Loucy (cell line): ENCODE measurements around the gene GMPPA.

ENCODE experiments used
- H2AFZ ChIP-seq: fragments of 200-600 bp; sonication (generic); 2 replicates; pipeline ENCODE4 v1.6.0; 2016; ENCODE audit warnings: antibody characterized with exemption, mild to moderate bottlenecking, low read length, moderate library complexity
- H3F3A ChIP-seq: fragments of 200-600 bp; 2 replicates; pipeline ENCODE4 v1.6.0; 2016; ENCODE audit warnings: antibody characterized with exemption, low read depth, mild to moderate bottlenecking
- H3K27me3 ChIP-seq: fragments of 200-600 bp; sonication (generic); 2 replicates; pipeline ENCODE4 v1.6.1; 2014; ENCODE audit warnings: low read length, mild to moderate bottlenecking; ENCODE audit not compliant: insufficient read depth, poor library complexity, severe bottlenecking
- H3K36me3 ChIP-seq: fragments of 200-600 bp; sonication (generic); 2 replicates; pipeline ENCODE4 v1.6.1; 2016; ENCODE audit warnings: low read length; ENCODE audit not compliant: insufficient read depth
- H3K4me1 ChIP-seq: fragments of 200-600 bp; sonication (generic); 2 replicates; pipeline ENCODE4 v1.5.1; 2014; ENCODE audit warnings: low read length, mild to moderate bottlenecking; ENCODE audit not compliant: insufficient read depth, poor library complexity, severe bottlenecking
- H3K4me2 ChIP-seq: fragments of 200-600 bp; sonication (generic); 2 replicates; pipeline ENCODE4 v1.6.0; 2014; ENCODE audit warnings: antibody characterized with exemption, low read length, low read depth, mild to moderate bottlenecking; ENCODE audit not compliant: poor library complexity, severe bottlenecking
- H3K4me3 ChIP-seq: fragments of 200-600 bp; sonication (generic); 2 replicates; pipeline ENCODE4 v1.5.1; 2014; ENCODE audit warnings: low read length, mild to moderate bottlenecking, mixed read lengths; ENCODE audit not compliant: poor library complexity, severe bottlenecking
- H3K79me2 ChIP-seq: fragments of 200-600 bp; sonication (generic); 2 replicates; pipeline ENCODE4 v1.6.1; 2014; ENCODE audit warnings: low read length; ENCODE audit not compliant: insufficient read depth
- H3K9ac ChIP-seq: fragments of 200-600 bp; sonication (generic); 2 replicates; pipeline ENCODE4 v1.6.0; 2014; ENCODE audit warnings: mild to moderate bottlenecking, low read depth, low read length, moderate library complexity; ENCODE audit not compliant: poor library complexity, severe bottlenecking
- H3K9me2 ChIP-seq: fragments of 200-600 bp; sonication (generic); replicated peaks from 2 replicates; pipeline ENCODE4 v1.6.1; 2016; ENCODE audit warnings: low read depth, low read length, mixed read lengths
- H3K9me3 ChIP-seq: fragments of 200-600 bp; sonication (generic); 2 replicates; pipeline ENCODE4 v1.6.1; 2014; ENCODE audit warnings: mild to moderate bottlenecking, antibody characterized with exemption, low read length, low read depth; ENCODE audit not compliant: insufficient read depth
- H4K20me1 ChIP-seq: fragments of 200-600 bp; sonication (generic); 2 replicates; pipeline ENCODE4 v1.6.0; 2014; ENCODE audit warnings: antibody characterized with exemption, low read length, mild to moderate bottlenecking; ENCODE audit not compliant: insufficient read depth, poor library complexity, severe bottlenecking
- CTCF ChIP-seq: fragments of 200-600 bp; sonication (generic); conservative IDR thresholded peaks from 2 replicates; pipeline ENCODE4 v1.5.1; 2014; ENCODE audit warnings: mild to moderate bottlenecking, antibody characterized with exemption, low read length
- EZH2phosphoT487 ChIP-seq: fragments of 200-600 bp; IDR thresholded peaks from 2 replicates; pipeline ENCODE4 v1.6.1; 2018; ENCODE audit warnings: antibody characterized with exemption, mild to moderate bottlenecking, moderate library complexity, borderline replicate concordance

The GMPPA gene

DNA sequence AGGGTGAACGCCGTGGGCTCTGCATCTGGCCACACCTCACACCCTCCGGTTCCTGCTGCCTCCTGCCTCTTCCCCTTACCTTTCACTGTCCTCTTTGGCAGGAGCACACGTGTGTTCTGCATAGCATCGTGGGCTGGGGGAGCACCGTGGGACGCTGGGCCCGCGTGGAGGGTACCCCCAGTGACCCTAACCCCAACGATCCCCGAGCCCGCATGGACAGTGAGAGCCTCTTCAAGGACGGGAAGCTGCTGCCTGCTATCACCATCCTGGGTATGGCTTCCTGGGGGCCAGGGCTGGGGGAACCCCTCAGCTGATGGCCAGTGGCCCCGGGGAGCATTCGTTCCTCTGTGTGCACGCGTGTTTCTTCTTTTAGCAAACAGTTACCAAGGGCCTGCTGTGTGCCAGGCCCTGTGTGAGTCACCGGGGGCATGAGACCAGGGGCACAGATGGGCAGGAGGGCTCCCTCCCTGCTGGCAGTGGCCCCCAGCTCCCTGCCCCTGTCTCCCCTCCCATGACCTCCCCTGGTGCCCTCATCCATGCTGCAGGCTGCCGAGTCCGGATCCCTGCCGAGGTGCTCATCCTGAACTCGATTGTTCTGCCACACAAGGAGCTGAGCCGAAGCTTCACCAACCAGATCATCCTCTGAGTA is 7.6 kb downstream of the GMPPA start:
- Histone ChIP-seq H3K9me3 (no peaks in the 10 kb centered on the region), H3K79me2 (no peaks in the 10 kb centered on the region), H3K9me2 (no peaks in the 10 kb centered on the region), H3K36me3 (no peaks in the 10 kb centered on the region), H3K27me3 (no peaks in the 10 kb centered on the region), H3K4me3 (no peak overlapping the region), H2AFZ (no peak overlapping the region), H4K20me1 (no peaks in the 10 kb centered on the region), H3F3A (no peaks in the 10 kb centered on the region), H3K4me2 (no peak overlapping the region), H3K9ac (no peak overlapping the region), H3K4me1 (no peaks in the 10 kb centered on the region)
- TF ChIP-seq CTCF = no peak
- TF ChIP-seq EZH2phosphoT487 = no peak

DNA sequence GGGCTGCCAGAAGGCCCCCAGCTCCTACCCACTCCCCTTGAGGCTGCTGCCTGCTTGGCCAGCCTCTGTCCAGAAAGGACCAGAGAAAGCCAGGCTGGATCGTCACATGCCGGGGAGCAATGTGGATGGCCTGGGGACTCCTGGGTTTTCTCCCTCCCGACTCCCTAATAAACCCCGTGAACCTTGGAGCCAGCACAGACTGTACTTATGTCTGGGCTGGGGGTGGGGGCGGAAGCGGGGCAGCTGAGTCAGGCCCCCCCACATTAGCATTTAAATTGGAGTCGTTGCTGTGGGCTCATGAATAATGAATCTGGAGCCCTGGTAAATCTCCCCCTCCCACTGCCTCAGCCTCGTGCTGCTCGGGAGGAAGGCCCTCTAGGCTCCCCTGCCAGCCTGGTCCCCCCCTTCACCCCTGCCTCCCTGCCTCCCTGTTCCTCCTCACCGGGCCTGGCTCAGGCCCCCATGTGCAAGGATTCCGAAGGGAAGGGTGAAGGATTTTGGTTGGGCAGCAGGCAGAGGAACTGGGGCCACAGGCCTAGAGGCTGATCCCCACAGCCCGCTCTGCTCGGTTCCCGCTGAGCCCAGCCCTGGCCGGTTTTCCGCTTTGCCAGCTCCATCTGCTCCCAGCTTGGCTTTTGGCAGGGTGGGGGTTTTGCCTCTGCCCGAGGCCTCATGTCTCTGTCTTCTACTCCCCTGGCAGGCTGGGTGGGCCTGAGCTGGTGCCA is 8.3 kb downstream of the GMPPA start:
- no peaks in the 10 kb centered on the region for H3K4me1 ChIP-seq
- no peak overlapping the region for H2AFZ ChIP-seq
- no peaks in the 10 kb centered on the region for H3F3A ChIP-seq
- no peak for TF ChIP-seq CTCF
- TF ChIP-seq EZH2phosphoT487 = no peak
- H3K9me2 ChIP-seq = no peaks in the 10 kb centered on the region
- H3K9me3 ChIP-seq = no peaks in the 10 kb centered on the region
- no peak overlapping the region for H3K9ac ChIP-seq
- no peaks in the 10 kb centered on the region for H3K79me2 ChIP-seq
- H3K36me3 ChIP-seq = no peaks in the 10 kb centered on the region
- H3K4me3 ChIP-seq = no peak overlapping the region
- H3K27me3 ChIP-seq = no peaks in the 10 kb centered on the region
- H3K4me2 ChIP-seq = no peak overlapping the region
- no peaks in the 10 kb centered on the region for H4K20me1 ChIP-seq

- Histone ChIP-seq H3K9ac (no peak overlapping the region), H3K4me2 (no peak overlapping the region)
- no peak for TF ChIP-seq CTCF
- no peak for TF ChIP-seq EZH2phosphoT487
Observed at GRCh38 chr2:219507581-219508443, 9.1 kb downstream of the GMPPA start.

More at GRCh38 chr2:219507581-219508443, 9.1 kb downstream of the GMPPA start:
- H3K4me1 ChIP-seq = no peaks in the 10 kb centered on the region
- no peak overlapping the region for H3K4me3 ChIP-seq
- no peaks in the 10 kb centered on the region for H3F3A ChIP-seq
- H3K79me2 ChIP-seq = no peaks in the 10 kb centered on the region
- H3K9me2 ChIP-seq = no peaks in the 10 kb centered on the region
- H3K27me3 ChIP-seq = no peaks in the 10 kb centered on the region
- no peak overlapping the region for H2AFZ ChIP-seq
- H4K20me1 ChIP-seq = no peaks in the 10 kb centered on the region
- no peaks in the 10 kb centered on the region for H3K36me3 ChIP-seq
- no peaks in the 10 kb centered on the region for H3K9me3 ChIP-seq
